Heart right ventricle (tissue), 16 donors: ENCODE data around the gene TRRAP. TPM values are rescaled to one million over a fixed set of nuclear protein-coding genes. Genes with fewer than 3 reads are reported as not detected.

Experiments used
- ATAC-seq, 8 donors: fragments of 200-7000 bp; cut with Tn5 transposase; one replicate each; pipeline ENCODE4 v1.9.1; 2020; ENCODE audit warnings: mild to moderate bottlenecking in 8 of 8, moderate library complexity in 8 of 8, moderate number of reproducible peaks in 1 of 8
- DNase-seq, 2 donors: peaks; one replicate each; pipeline ENCODE4 v3.0.0-alpha.2; 2020
- H3K27ac ChIP-seq, 10 donors: fragments of 200-600 bp; sonication (generic) in 2 of 10; one replicate each; pipeline versions ENCODE4 v1.5.0 to v1.8.0; 2020 to 2022; ENCODE audit warnings: mild to moderate bottlenecking in 3 of 10
- H3K27me3 ChIP-seq, 7 donors: fragments of 200-600 bp; one replicate each; pipeline ENCODE4 v1.8.0; 2021 to 2022; ENCODE audit warnings: mild to moderate bottlenecking in 2 of 7
- H3K36me3 ChIP-seq, 9 donors: fragments of 200-600 bp; sonication (generic) in 1 of 9; one replicate each; pipeline versions ENCODE4 v1.5.0 to v1.8.0; 2020 to 2022; ENCODE audit warnings: mild to moderate bottlenecking in 2 of 9
- H3K4me1 ChIP-seq, 9 donors: fragments of 200-600 bp; sonication (generic) in 1 of 9; one replicate each; pipeline versions ENCODE4 v1.5.0 to v1.8.0; 2020 to 2022; ENCODE audit warnings: mild to moderate bottlenecking in 4 of 9
- H3K4me3 ChIP-seq, 10 donors: fragments of 200-600 bp; sonication (generic) in 2 of 10; one replicate each; pipeline versions ENCODE4 v1.5.0 to v1.8.0; 2020 to 2022; ENCODE audit warnings: mild to moderate bottlenecking in 7 of 10, moderate library complexity in 2 of 10
- H3K9me3 ChIP-seq, 11 donors: fragments of 200-600 bp in 10 of 11; sonication (generic) in 2 of 11; one replicate each; pipeline versions ENCODE4 v1.5.0 to v1.8.0; 2013 to 2022; ENCODE audit warnings: mild to moderate bottlenecking in 2 of 11, control low read depth in 1 of 11, moderate library complexity in 1 of 11
- WGBS, 2 donors: extraction: QIAGEN DNeasy Blood & Tissue Kit; methylation state at CpG; one replicate each; pipeline ENCODE4 v1.1.7; 2013; ENCODE audit warnings: inconsistent platforms in 1 of 2; 5-methylcytosine and 5-hydroxymethylcytosine counted together
- intact Hi-C, 10 donors: fragments of 100-400 bp; cut with DNase I; formaldehyde crosslinking; loops; one replicate each; pipeline versions ENCODE4 v1.11.1 to v1.14.2; 2022
- polyA plus RNA-seq, 2 donors: library from polyadenylated mRNA; stranded (reverse); fragments of 200-250 nt; gene quantifications; one replicate each; pipeline ENCODE4 v1.2.3, GENCODE V29; 2013
- total RNA-seq, 10 donors: library from RNA; stranded (reverse); fragmentation: NEBNext Ultra II Directional in 3 of 10; extraction: Animal tissue kit (Norgen Biotek cat#: 25700) in 3 of 10; gene quantifications; one replicate each; pipeline versions ENCODE4 v1.2.1 to v1.2.4, GENCODE V29; 2021 to 2023
- TF ChIP-seq, protein P1 (sequence below), 9 donors: fragments of 200-600 bp; sonication (generic) in 2 of 9; IDR thresholded peaks; one replicate each; pipeline versions ENCODE4 v1.5.0 to v1.8.0; 2021 to 2022; ENCODE audit warnings: antibody characterized with exemption in 9 of 9, mild to moderate bottlenecking in 5 of 9, moderate library complexity in 1 of 9
- donor health status: Arrhythmogenic right ventricular cardiomyopathy.
- donor health status: ischemic (EF 13 %, LVEDD 7.1; RV severe dilation, severe dysfunction).
- donor health status: healthy with polysubstance abuse.
- donor health status: DM: no; HTN: yes; CAD: no.
- donor health status: DM: no; HTN: no; CAD: no.
- donor health status: ischemic (EF 25% LVEDD 6.9; RV normal size, moderate dysfunction).
- donor health status: ischemic (EF 25% LVEDD 5.7; RV mildly dilated, moderate dysfunction).
- donor health status: healthy.
- donor health status: DM: yes; HTN: yes; CAD: no.
- donor health status: Ischemic cardiomyopathy.
- donor health status: ischemic (EF 35%, LVEDD 5.7; RV mildly dilated, moderate dysfunction).
- donor health status: nonischemic (EF 11% LVEDD 7.7; RV severe dilation, severe dysfunction).
- donor health status: DM: yes; HTN: yes; CAD: no.
- donor health status: PGD.
- donor health status: ischemic (EF 29% LVEDD 5.4; RV normal size, mild dysfunction).
- donor health status: nonischemic (EF 23%, LVEDD 6.1; RV moderate dilation, normal function).

TRRAP gene
- total and polyA plus RNA-seq, 12 donors = 4.8 to 25.1 (median 21.3) TPM

DNA sequence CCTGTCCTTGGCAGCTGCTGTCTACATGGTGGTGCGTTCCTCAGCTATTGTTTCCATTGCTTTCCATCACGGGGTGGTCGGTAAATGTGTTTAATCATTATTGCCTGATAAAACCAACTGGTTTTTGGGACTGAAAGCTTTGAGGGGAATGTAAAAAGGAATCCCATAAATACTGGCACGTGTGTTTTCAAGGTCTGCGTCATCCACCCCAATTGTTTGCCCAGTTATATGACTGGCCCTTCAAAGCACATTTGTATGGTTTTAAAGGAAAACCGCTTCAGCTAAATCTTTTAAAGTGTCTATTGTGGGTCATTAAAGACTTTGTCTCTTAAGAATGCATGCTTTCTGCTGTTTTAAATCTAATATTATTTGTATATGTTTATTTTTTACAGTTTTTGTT, 65.0 kb downstream of the TRRAP start:
- peaks cover 0 to 36% (median 10%) of the 10 kb centered on the region in 9 donors for H3K4me1 ChIP-seq
- intact Hi-C loops = no loop called here

DNA sequence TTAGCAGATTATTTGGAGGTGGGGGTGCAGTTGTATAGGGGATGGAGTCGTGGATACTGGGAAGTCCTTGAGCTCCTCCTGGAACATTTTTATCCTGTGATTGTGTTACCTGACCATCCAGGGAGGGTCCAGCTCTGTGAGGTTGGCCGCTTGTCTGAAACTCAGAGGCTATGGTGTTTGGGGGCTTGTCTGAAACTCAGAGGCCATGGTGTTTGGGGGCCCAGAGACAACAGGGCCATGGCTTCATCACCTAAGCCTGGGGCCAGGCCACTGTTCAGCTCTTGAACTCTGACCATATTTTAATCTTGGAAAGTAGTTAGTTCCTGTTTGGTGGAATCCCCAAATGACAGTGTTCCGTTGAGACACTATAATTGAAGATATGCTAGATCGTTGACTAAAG, 66.1 kb downstream of the TRRAP start:
- no peaks in the 10 kb centered on the region for H3K9me3 ChIP-seq
- H3K27ac ChIP-seq = no peak overlapping the region
- no peaks in the 10 kb centered on the region for H3K27me3 ChIP-seq
- intact Hi-C loops = no loop called here
- peaks cover 0 to 100% (median 31%) of the 10 kb centered on the region in 9 donors for H3K36me3 ChIP-seq
- H3K4me3 ChIP-seq = no peak overlapping the region
- DNase-seq (no peak), ATAC-seq (no peak)
- peaks cover 0 to 36% (median 10%) of the 10 kb centered on the region in 9 donors for H3K4me1 ChIP-seq
- TF ChIP-seq, protein P1, sequence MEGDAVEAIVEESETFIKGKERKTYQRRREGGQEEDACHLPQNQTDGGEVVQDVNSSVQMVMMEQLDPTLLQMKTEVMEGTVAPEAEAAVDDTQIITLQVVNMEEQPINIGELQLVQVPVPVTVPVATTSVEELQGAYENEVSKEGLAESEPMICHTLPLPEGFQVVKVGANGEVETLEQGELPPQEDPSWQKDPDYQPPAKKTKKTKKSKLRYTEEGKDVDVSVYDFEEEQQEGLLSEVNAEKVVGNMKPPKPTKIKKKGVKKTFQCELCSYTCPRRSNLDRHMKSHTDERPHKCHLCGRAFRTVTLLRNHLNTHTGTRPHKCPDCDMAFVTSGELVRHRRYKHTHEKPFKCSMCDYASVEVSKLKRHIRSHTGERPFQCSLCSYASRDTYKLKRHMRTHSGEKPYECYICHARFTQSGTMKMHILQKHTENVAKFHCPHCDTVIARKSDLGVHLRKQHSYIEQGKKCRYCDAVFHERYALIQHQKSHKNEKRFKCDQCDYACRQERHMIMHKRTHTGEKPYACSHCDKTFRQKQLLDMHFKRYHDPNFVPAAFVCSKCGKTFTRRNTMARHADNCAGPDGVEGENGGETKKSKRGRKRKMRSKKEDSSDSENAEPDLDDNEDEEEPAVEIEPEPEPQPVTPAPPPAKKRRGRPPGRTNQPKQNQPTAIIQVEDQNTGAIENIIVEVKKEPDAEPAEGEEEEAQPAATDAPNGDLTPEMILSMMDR (IDR thresholded peaks at IDR 0.05) = no peak
- 80 to 84% methylated on average over 4 of the region's 4 CpGs for WGBS, 2 donors

More for the DNA sequence above, 65.0 kb downstream of the TRRAP start:
- Histone ChIP-seq H3K36me3 (peaks cover 0 to 100% (median 34%) of the 10 kb centered on the region in 9 donors), H3K9me3 (no peaks in the 10 kb centered on the region), H3K4me3 (no peak overlapping the region), H3K27ac (no peak overlapping the region), H3K27me3 (no peaks in the 10 kb centered on the region)
- ATAC-seq (no peak), DNase-seq (no peak)
- TF ChIP-seq, protein P1 (IDR thresholded peaks at IDR 0.05) = no peak
- WGBS, 2 donors = 90 to 94% methylated on average over 6 of the region's 6 CpGs

DNA sequence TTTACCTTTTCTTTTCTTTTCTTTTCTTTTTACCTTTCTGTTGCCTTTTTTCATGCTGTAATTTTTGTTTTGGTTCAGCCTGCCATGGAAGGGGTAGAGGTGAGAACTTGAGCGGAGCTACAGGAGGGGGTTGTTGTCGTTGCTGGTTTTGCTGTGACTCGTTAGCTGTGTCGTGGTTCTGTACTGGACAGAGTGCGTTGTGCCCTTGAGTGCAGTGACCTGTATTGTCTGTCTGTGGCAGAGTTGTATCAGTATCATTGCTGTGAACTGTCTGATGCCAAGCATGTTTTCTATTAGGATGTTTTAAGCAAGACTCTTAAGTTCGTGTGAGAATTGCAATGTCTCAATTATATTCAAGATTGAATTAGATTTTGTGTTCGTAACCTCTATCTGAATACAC, 67.5 kb downstream of the TRRAP start:
- Histone ChIP-seq H3K4me3 (no peak overlapping the region), H3K9me3 (no peaks in the 10 kb centered on the region), H3K36me3 (peaks cover 0 to 100% (median 42%) of the 10 kb centered on the region in 9 donors), H3K4me1 (peaks cover 0 to 30% (median 6%) of the 10 kb centered on the region in 9 donors), H3K27me3 (no peaks in the 10 kb centered on the region), H3K27ac (peak overlapping the region in 6 of 10 donors; percentile 2 to 39 (median 32))
- TF ChIP-seq, protein P1 (IDR thresholded peaks at IDR 0.05) = no peak
- DNase-seq (no peak), ATAC-seq (peak in 6 of 8 donors; percentile 46 to 74 (median 61))
- WGBS, 2 donors = 56 to 62% methylated on average over 7 of the region's 7 CpGs
- intact Hi-C loops = no loop called here

DNA sequence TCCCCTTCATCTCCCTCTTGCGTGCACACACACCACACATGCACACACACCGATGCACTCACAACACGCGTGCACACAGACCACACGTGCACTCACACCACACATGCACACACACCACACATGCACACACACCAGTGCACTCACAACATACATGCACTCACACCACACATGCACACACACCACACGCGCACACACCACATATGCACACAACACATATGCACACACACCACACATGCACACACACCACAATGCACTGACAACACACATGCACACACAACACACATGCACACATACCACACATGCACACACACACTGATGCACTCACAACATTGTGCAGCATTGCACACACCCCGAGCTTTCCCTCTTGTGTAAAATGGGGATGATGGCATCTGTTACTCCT, 68.1 kb downstream of the TRRAP start:
- Histone ChIP-seq H3K36me3 (peaks cover 0 to 100% (median 42%) of the 10 kb centered on the region in 9 donors), H3K4me1 (peaks cover 0 to 25% (median under 1%) of the 10 kb centered on the region in 9 donors), H3K4me3 (no peak overlapping the region), H3K27me3 (no peaks in the 10 kb centered on the region), H3K27ac (no peak overlapping the region), H3K9me3 (no peaks in the 10 kb centered on the region)
- WGBS, 2 donors = 95 to 96% methylated on average over 8 of the region's 8 CpGs
- DNase-seq = no peak
- ATAC-seq = peak in 2 of 8 donors; percentile 7 to 23
- TF ChIP-seq, protein P1 (IDR thresholded peaks at IDR 0.05) = no peak
- intact Hi-C loops = no loop called here
